Upper lobe of left lung (tissue), 6 donors: ENCODE data around the gene MOB3B. TPM values are rescaled to one million over a fixed set of nuclear protein-coding genes. Genes with fewer than 3 reads are reported as not detected.

Experiments used
- ATAC-seq, 2 donors: fragments of 200-7000 bp; cut with Tn5 transposase; one replicate each; pipeline ENCODE4 v1.9.1; 2022; ENCODE audit warnings: mild to moderate bottlenecking in 2 of 2, moderate library complexity in 2 of 2; ENCODE audit not compliant: low FRiP score in 2 of 2
- DNase-seq, 2 donors: peaks; one replicate each; pipeline ENCODE4 v3.0.0-alpha.2; 2019 to 2020
- H3K27ac ChIP-seq, 4 donors: fragments of 200-600 bp; sonication (generic); one replicate each; pipeline ENCODE4 v1.5.1; 2016 to 2019
- H3K27me3 ChIP-seq, 4 donors: fragments of 200-600 bp; sonication (generic); one replicate each; pipeline ENCODE4 v1.5.1; 2017 to 2019
- H3K36me3 ChIP-seq, 4 donors: fragments of 200-600 bp; sonication (generic); one replicate each; pipeline ENCODE4 v1.5.1; 2016 to 2019
- H3K4me1 ChIP-seq, 4 donors: fragments of 200-600 bp; sonication (generic); one replicate each; pipeline ENCODE4 v1.5.1; 2018 to 2019
- H3K4me3 ChIP-seq, 4 donors: fragments of 200-600 bp; sonication (generic); one replicate each; pipeline ENCODE4 v1.5.1; 2017 to 2019; ENCODE audit warnings: mild to moderate bottlenecking in 2 of 4, moderate library complexity in 1 of 4
- H3K9me3 ChIP-seq, 4 donors: fragments of 200-600 bp; sonication (generic); one replicate each; pipeline ENCODE4 v1.5.1; 2018 to 2019
- CTCF ChIP-seq, 6 experiments: fragments of 450-650 bp in 4 of 6; fragments of 200-600 bp in 2 of 6; sonication (generic) in 2 of 6; IDR thresholded peaks; one replicate each; pipeline ENCODE4 v1.5.1; 2016 to 2019; ENCODE audit warnings: antibody characterized with exemption in 6 of 6
- EP300 ChIP-seq, 4 donors: sonication (generic); formaldehyde crosslinking; IDR thresholded peaks; one replicate each; pipeline ENCODE4 v1.5.1; 2017; ENCODE audit warnings: antibody characterized with exemption in 4 of 4, control low read depth in 2 of 4
- POLR2A ChIP-seq, 4 donors: fragments of 450-650 bp; IDR thresholded peaks; one replicate each; pipeline ENCODE4 v1.5.1; 2016 to 2017; ENCODE audit warnings: antibody characterized with exemption in 4 of 4, mild to moderate bottlenecking in 2 of 4
- POLR2AphosphoS5 ChIP-seq, 2 donors: sonication (generic); formaldehyde crosslinking; IDR thresholded peaks; one replicate each; pipeline ENCODE4 v1.5.1; 2017; ENCODE audit warnings: antibody characterized with exemption in 2 of 2
- WGBS, 2 donors: methylation state at CpG; one replicate each; pipeline ENCODE4 v1.1.5; 2017 to 2018; 5-methylcytosine and 5-hydroxymethylcytosine counted together
- total RNA-seq, 6 donors: library from RNA; depleted of rRNA in 4 of 6; stranded (reverse); fragments of >200 nt in 4 of 6; gene quantifications; one replicate each; pipeline versions ENCODE4 v1.1.0 to v1.2.1, GENCODE V29; 2016 to 2021
- donor health status: DM: no; HTN: no; CAD: no; lungs with moderate emphysema.
- donor health status: DM: no; HTN: yes; CAD: no; lungs with severe emphysema.

Gene MOB3B
- total RNA-seq, 6 donors from 2014 or later: 4.2 to 20.7 (median 8.3) TPM

DNA sequence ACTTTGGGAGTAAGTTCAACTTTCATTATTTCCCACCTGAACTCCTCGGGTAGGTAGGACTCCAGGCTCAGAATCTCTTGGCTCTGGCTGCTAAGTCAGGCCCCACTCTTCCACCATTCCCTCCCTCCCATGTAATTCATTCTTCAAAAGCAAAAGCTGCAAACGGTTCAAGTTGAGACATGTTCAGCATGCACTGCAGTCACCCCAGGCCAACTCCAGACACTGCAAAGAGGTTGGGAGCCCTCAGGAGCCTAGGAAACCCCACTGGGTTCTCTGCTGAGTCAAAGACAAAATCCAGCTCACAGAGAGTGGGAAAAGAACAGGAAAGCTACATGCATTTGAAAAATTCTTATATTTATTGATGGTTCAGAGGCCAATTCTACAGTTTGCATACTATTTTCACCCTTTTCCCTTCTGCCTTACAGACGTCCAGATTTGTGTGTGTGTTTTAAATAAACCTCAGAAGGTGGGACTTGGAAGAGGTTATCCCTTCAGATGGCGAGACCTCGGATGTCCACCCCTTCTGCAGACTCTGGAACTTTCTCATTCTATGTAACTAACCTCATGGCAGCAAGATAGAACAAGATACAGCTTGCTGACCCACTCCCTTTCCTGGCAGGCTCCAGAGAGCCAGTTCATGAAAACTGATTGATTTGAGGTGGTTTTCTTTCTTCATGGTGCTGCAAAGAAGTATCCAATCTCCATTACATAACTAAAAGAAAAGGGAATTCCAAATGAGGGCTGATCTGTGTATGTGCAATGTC lies 167.0 kb downstream of the MOB3B start:
- H3K27me3 ChIP-seq: no peaks in the 10 kb centered on the region
- H3K4me3 ChIP-seq: no peak overlapping the region
- H3K36me3 ChIP-seq: no peaks in the 10 kb centered on the region
- ATAC-seq (no peak), DNase-seq (no peak)
- no peak overlapping the region for H3K27ac ChIP-seq
- no peak for TF ChIP-seq POLR2A (IDR thresholded peaks at IDR 0.05)
- no peak for TF ChIP-seq EP300 (IDR thresholded peaks at IDR 0.05)
- TF ChIP-seq CTCF (IDR thresholded peaks at IDR 0.05): no peak
- no peak for TF ChIP-seq POLR2AphosphoS5 (IDR thresholded peaks at IDR 0.05)
- H3K9me3 ChIP-seq: no peaks in the 10 kb centered on the region
- WGBS, 2 donors: 76 to 78% methylated on average over 5 of the region's 5 CpGs
- H3K4me1 ChIP-seq: peaks cover 0 to 20% (median 11%) of the 10 kb centered on the region in 4 donors

GRCh38 chr9:27361492-27361891 lies 168.1 kb downstream of the MOB3B start:
- Histone ChIP-seq H3K4me3 (no peak overlapping the region), H3K9me3 (no peaks in the 10 kb centered on the region), H3K36me3 (no peaks in the 10 kb centered on the region), H3K4me1 (peaks cover 0 to 8% (median 6%) of the 10 kb centered on the region in 4 donors), H3K27me3 (no peaks in the 10 kb centered on the region), H3K27ac (no peak overlapping the region)
- WGBS, 2 donors: 82 to 85% methylated on average over 4 of the region's 4 CpGs
- no peak for ATAC-seq
- DNase-seq: no peak
- TF ChIP-seq POLR2A (IDR thresholded peaks at IDR 0.05) (no peak), CTCF (IDR thresholded peaks at IDR 0.05) (no peak), POLR2AphosphoS5 (IDR thresholded peaks at IDR 0.05) (no peak), EP300 (IDR thresholded peaks at IDR 0.05) (no peak)

DNA sequence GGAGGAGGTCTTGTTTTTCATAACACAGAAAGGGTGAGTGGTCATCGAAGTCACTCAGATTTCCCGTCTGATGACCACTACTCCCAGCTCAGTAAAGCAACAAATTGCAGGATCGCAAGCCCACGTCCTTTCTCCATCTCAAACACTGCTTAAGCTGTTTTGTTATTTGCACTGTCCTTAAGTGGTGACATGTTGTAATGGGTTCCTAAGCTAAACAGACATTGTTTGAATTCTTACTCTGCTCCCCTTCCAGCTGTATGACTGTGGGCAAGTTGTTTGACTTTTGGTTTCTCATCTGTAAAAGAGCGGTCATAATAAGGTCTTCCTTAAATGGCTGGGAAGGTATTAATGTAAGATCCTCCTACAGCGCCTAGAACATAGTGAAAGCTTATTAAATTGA lies 169.9 kb downstream of the MOB3B start:
- H3K27ac ChIP-seq: no peak overlapping the region
- H3K27me3 ChIP-seq: no peaks in the 10 kb centered on the region
- ATAC-seq (peak in 1 of 2 donors; percentile 22), DNase-seq (no peak)
- 61 to 90% methylated on average over 6 of the region's 6 CpGs for WGBS, 2 donors
- H3K4me1 ChIP-seq: no peaks in the 10 kb centered on the region
- H3K4me3 ChIP-seq: no peak overlapping the region
- H3K9me3 ChIP-seq: no peaks in the 10 kb centered on the region
- no peak for TF ChIP-seq POLR2AphosphoS5 (IDR thresholded peaks at IDR 0.05)
- TF ChIP-seq CTCF (IDR thresholded peaks at IDR 0.05): no peak
- no peak for TF ChIP-seq POLR2A (IDR thresholded peaks at IDR 0.05)
- TF ChIP-seq EP300 (IDR thresholded peaks at IDR 0.05): no peak
- H3K36me3 ChIP-seq: no peaks in the 10 kb centered on the region

DNA sequence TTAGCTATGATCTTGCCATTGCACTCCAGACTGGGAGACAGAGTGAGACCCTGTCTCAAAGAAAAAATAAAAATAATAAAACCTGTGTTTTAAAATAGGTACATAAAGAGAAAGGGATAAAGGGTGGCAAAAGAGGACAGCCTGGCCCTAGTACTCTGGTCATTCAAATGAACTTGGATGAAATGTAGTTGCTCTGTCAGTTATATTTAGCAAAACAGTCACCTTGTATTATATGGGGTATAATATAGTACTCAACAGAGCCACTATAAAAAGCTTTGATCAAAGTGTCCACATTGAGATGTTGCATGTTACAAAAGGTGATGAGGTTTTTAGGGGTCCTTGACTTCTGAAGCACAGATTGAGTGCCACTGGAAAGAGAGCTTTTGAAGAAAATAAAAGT lies 171.6 kb downstream of the MOB3B start:
- TF ChIP-seq POLR2A (IDR thresholded peaks at IDR 0.05) (no peak), CTCF (IDR thresholded peaks at IDR 0.05) (no peak), EP300 (IDR thresholded peaks at IDR 0.05) (no peak), POLR2AphosphoS5 (IDR thresholded peaks at IDR 0.05) (no peak)
- no peaks in the 10 kb centered on the region for H3K36me3 ChIP-seq
- DNase-seq: no peak
- H3K4me3 ChIP-seq: no peak overlapping the region
- H3K4me1 ChIP-seq: peaks cover 0 to 9% (median 6%) of the 10 kb centered on the region in 4 donors
- no peak for ATAC-seq
- no peaks in the 10 kb centered on the region for H3K27me3 ChIP-seq
- no peaks in the 10 kb centered on the region for H3K9me3 ChIP-seq
- no peak overlapping the region for H3K27ac ChIP-seq

DNA sequence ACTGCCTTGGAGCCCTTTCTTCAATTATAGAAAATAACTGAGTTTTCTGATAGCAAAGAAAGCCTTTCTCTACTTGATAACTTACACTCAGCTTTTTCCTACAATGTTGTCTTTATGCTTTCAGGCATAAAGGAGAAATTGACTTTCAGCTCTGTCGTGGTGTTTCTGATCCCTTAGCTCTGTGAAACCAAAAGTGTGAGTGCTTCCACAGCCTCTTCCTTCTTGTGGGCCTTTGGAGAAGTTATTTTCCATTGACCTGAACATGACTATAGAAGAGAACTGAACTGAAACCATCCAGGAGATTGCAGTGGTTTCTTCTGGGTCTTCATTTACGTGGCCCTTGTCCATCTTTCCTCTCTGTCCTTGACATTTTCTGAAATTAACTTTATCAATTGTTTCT lies 173.2 kb downstream of the MOB3B start:
- peak overlapping the region in 1 of 4 donors; percentile 26 for H3K27ac ChIP-seq
- no peak for DNase-seq
- TF ChIP-seq POLR2A (IDR thresholded peaks at IDR 0.05): no peak
- no peak for TF ChIP-seq EP300 (IDR thresholded peaks at IDR 0.05)
- no peak for TF ChIP-seq POLR2AphosphoS5 (IDR thresholded peaks at IDR 0.05)
- TF ChIP-seq CTCF (IDR thresholded peaks at IDR 0.05): no peak
- 60 to 80% methylated on average over 2 of the region's 2 CpGs for WGBS, 2 donors
- ATAC-seq: no peak
- no peaks in the 10 kb centered on the region for H3K9me3 ChIP-seq
- H3K4me3 ChIP-seq: no peak overlapping the region
- no peaks in the 10 kb centered on the region for H3K36me3 ChIP-seq
- H3K27me3 ChIP-seq: no peaks in the 10 kb centered on the region
- H3K4me1 ChIP-seq: peaks cover 0 to 13% (median 9%) of the 10 kb centered on the region in 4 donors
